ENCODE results near the gene FAAH2. TPM values are rescaled to one million over a fixed set of nuclear protein-coding genes. Genes with fewer than 3 reads are reported as not detected.

The FAAH2 gene
- total RNA-seq, 1 donor from 2014 or later = not detected

DNA sequence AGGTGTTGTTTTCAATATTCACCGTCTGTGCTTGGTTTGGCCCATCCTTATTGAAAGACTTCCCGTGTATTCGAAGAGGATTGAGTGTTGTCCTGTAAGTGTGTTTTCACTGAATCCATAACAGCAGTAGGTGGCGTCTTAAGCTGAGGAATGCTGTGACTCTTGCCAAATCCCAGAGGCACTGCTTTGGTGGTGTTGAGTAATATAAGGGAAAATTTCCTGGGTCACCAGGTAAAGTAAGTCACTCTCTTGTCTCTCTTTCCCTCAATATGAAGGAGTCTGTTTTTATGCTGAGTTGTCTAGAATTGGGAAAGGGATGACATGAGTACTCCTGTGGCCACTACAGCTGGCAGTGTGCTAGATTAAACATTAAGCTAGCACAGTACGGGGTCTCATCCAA lies 158.6 kb downstream of the FAAH2 start:
- no peaks in the 10 kb centered on the region for H3K36me3 ChIP-seq
- peaks cover 0 to 4% of the 10 kb centered on the region in 2 donors for H3K9me3 ChIP-seq
- DNase-seq (ENCODE audit: low spot score in 2 of 2) = no peak
- H3K4me1 ChIP-seq = no peaks in the 10 kb centered on the region
- H3K27me3 ChIP-seq = no peaks in the 10 kb centered on the region
- H3K4me3 ChIP-seq = no peak overlapping the region
- TF ChIP-seq, protein P1, sequence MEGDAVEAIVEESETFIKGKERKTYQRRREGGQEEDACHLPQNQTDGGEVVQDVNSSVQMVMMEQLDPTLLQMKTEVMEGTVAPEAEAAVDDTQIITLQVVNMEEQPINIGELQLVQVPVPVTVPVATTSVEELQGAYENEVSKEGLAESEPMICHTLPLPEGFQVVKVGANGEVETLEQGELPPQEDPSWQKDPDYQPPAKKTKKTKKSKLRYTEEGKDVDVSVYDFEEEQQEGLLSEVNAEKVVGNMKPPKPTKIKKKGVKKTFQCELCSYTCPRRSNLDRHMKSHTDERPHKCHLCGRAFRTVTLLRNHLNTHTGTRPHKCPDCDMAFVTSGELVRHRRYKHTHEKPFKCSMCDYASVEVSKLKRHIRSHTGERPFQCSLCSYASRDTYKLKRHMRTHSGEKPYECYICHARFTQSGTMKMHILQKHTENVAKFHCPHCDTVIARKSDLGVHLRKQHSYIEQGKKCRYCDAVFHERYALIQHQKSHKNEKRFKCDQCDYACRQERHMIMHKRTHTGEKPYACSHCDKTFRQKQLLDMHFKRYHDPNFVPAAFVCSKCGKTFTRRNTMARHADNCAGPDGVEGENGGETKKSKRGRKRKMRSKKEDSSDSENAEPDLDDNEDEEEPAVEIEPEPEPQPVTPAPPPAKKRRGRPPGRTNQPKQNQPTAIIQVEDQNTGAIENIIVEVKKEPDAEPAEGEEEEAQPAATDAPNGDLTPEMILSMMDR (IDR thresholded peaks at IDR 0.05) = no peak
- H3K27ac ChIP-seq = no peak overlapping the region
- intact Hi-C loops (cut with DNase I) = no loop called here

DNA sequence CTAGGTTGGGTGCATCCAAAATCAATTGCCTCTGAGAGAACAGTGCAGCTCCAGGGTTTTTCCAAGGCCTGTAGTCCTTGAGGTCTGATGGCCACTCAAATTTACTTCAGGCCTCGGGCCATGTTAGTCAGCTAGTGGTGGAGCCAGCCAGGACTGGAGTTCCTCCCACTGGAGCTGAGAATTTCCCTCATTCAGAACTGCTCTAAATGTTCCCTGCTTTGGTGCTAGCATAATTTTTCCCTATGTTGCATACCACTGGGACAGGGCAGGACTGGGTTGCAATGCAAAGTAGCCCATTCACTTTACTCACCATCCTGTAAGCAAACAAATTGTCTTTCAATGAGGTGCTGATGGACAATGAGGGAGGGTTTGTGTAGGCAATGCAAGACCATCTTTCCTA lies 159.3 kb downstream of the FAAH2 start:
- no peak for DNase-seq (ENCODE audit: low spot score in 2 of 2)
- intact Hi-C loops (cut with DNase I) = no loop called here

DNA sequence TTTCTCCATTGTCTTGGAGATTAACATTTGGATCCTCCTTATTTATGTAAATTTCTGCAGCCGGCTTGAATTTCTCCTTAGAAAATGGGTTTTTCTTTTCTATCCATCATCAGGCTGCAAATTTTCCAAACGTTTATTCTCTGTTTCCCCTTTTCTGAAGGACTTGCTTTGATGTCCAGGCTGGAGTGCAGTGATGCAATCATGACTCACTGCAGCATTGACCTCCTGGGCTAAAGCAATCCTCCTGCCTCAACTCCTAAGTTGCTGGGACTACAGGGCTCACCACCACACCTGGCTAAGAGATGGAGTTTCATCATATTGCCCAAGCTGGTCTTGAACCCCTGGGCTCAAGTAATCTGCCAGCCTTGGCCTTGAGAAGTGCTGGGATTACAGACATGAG lies 161.3 kb downstream of the FAAH2 start:
- Histone ChIP-seq H3K9me3 (no peaks in the 10 kb centered on the region), H3K4me3 (no peak overlapping the region), H3K27ac (no peak overlapping the region), H3K27me3 (no peaks in the 10 kb centered on the region), H3K36me3 (no peaks in the 10 kb centered on the region), H3K4me1 (no peaks in the 10 kb centered on the region)
- no peak for DNase-seq (ENCODE audit: low spot score in 2 of 2)
- TF ChIP-seq, protein P1 (IDR thresholded peaks at IDR 0.05) = no peak
- intact Hi-C loops (cut with DNase I) = no loop called here

More for the DNA sequence above, 159.3 kb downstream of the FAAH2 start:
- H3K36me3 ChIP-seq = no peaks in the 10 kb centered on the region
- H3K4me1 ChIP-seq = no peaks in the 10 kb centered on the region
- no peak overlapping the region for H3K4me3 ChIP-seq
- no peaks in the 10 kb centered on the region for H3K27me3 ChIP-seq
- no peak overlapping the region for H3K27ac ChIP-seq
- H3K9me3 ChIP-seq = no peaks in the 10 kb centered on the region
- TF ChIP-seq, protein P1 (IDR thresholded peaks at IDR 0.05) = no peak

DNA sequence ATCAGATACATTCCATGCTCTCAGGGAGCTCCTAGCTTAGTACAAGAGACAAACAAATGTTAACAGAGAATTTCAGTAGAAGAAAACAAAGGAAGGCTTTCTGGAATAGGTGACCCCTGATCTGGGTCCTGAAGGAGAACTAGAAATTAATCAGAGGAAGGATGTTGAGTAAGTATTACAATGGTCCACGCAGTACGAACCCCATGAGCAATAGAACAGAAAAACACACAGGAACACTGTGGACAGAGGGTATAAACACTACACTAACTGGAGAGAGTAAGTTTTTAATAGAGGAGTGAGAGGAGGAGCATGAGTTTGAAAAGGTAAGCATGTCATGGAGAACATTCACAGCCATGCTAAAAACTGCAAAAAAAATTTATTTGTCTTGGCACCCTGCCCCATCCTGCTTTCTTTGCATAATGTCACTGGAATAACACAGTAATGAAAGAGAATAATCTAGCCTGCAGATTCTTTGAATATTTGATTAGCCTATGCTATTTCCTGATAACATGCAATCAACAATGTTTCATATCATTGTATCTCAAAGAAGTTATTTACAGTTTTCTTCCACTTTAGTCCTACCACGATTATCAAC lies 165.0 kb downstream of the FAAH2 start:
- intact Hi-C loops (cut with DNase I) = no loop called here
- TF ChIP-seq, protein P1 (IDR thresholded peaks at IDR 0.05) = no peak

DNA sequence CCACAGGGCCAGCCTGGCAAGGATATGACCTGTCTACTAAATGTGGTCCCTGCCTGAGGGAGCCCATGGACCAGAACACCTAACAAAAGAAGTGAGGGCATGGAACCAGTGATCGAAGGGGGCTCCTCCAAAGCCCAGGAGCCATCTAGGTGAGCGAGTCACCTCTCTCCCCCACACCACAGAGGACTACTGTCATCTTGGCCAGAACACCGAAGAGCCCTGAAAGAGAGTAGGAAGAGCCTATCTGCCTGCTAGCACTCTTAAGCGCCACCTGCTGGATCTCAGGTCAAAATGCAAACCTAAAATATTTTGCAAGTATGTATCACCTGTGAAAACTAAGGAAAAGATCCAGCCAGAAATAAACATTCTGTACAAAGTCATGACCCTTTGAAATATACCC lies 167.4 kb downstream of the FAAH2 start:
- Histone ChIP-seq H3K4me3 (no peak overlapping the region), H3K9me3 (no peaks in the 10 kb centered on the region), H3K27ac (no peak overlapping the region), H3K27me3 (no peaks in the 10 kb centered on the region), H3K36me3 (no peaks in the 10 kb centered on the region), H3K4me1 (no peaks in the 10 kb centered on the region)
- DNase-seq (ENCODE audit: low spot score in 2 of 2) = no peak
- TF ChIP-seq, protein P1 (IDR thresholded peaks at IDR 0.05) = peak in 1 of 3 experiments; percentile 16
- intact Hi-C loops (cut with DNase I) = no loop called here

More for the DNA sequence above, 165.0 kb downstream of the FAAH2 start:
- Histone ChIP-seq H3K36me3 (no peaks in the 10 kb centered on the region), H3K4me3 (no peak overlapping the region), H3K27me3 (no peaks in the 10 kb centered on the region), H3K4me1 (no peaks in the 10 kb centered on the region), H3K9me3 (no peaks in the 10 kb centered on the region), H3K27ac (no peak overlapping the region)
- no peak for DNase-seq (ENCODE audit: low spot score in 2 of 2)

DNA sequence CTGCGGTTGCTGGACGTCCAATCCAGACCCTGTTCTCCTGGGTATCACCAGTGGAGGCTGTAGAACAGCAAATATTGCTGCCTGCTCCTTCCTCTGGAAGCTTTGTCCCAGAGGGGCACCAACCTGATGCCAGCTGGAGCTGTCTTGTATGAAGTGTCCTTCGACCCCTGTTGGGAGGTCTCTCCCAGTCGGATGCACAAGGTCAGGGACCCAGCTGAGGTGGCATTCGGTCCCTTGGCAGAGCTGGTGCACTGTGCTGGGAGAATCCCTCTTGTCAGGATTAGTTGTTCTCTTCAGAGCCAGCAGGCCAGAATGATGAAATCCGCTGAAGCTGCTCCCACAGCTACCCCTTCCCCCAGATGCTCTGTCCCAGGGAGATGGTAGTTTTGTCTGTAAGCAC lies 195.0 kb downstream of the FAAH2 start:
- intact Hi-C loops (cut with DNase I) = no loop called here
- TF ChIP-seq, protein P1 (IDR thresholded peaks at IDR 0.05) = no peak

More for the DNA sequence above, 195.0 kb downstream of the FAAH2 start:
- H3K4me3 ChIP-seq = no peak overlapping the region
- H3K9me3 ChIP-seq = peaks cover 3 to 4% of the 10 kb centered on the region in 2 donors
- no peak overlapping the region for H3K27ac ChIP-seq
- H3K36me3 ChIP-seq = no peaks in the 10 kb centered on the region
- H3K4me1 ChIP-seq = no peaks in the 10 kb centered on the region
- H3K27me3 ChIP-seq = no peaks in the 10 kb centered on the region
- no peak for DNase-seq (ENCODE audit: low spot score in 2 of 2)

Measured in ascending aorta (tissue), 2 donors.